Measurements from ENCODE around the gene ZNF106.

The ZNF106 gene

DNA sequence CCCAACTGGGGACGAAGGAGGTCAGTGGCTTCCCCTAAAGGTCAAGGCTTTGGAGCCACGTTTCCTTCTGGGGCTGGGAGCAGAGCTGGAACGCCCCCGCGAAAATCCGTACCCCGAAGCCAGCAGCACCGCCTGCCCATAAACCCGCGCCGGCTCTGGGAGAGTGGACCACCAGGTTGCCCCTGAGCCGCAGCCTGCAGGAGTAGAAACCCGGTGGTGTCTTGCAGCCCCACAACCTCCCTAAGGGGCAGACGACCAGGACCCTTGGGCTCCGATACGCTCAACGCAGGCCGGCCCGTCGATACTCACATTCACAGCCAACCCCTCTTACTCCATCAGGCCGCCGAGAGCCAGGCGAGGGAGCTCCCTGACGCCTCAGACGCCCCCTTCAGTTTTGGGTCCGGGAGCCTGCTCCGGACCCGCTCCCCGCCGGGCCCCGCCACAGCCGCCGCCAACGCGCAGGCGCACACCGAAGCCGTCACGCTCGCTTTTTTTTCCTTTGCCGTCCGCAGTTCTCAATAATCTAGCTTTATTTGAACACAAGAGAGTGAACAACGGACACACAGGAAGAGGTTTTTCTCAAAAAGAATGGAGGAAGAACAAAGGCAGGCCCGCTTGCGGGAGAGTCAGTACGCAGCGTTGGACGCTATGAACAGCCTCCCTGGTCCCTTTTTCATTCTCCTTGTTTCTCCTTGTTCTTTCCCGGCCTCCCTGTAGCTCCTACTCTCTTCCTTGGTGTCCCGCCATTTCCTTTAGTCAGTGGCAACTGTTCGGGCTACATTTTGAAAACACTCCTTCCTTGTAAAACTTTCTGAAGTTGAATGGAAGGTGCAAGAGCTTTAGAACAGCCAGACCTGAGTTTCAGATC lies at the start of gene ZNF106:
Gene ZNF106 (minus strand): TSS at position 471 of the 868 bp plus-strand sequence. CDS start 18,852 bp downstream, outside the sequence.
- peak; percentile 81 to 87 for DNase-seq

DNA sequence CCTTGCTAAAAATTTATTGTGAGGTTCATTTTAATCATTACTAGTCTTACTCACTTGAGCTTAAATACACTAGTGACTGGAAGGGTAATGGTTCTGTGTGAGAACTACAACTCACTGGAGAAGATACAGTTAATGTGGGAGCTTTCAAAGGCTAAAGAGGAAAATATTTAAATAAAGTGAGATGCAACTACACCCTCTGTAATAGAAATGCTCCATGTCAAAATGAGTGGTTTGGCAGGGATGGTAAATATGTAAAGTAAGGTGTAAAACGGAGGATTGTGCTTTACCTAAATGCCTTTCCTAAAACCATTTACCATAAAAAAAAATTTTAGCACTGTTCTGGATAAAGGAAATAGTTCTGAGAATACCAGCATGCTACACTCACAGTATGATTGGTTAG lies 42.3 kb upstream of the ZNF106 start:
- DNase-seq: no peak

DNA sequence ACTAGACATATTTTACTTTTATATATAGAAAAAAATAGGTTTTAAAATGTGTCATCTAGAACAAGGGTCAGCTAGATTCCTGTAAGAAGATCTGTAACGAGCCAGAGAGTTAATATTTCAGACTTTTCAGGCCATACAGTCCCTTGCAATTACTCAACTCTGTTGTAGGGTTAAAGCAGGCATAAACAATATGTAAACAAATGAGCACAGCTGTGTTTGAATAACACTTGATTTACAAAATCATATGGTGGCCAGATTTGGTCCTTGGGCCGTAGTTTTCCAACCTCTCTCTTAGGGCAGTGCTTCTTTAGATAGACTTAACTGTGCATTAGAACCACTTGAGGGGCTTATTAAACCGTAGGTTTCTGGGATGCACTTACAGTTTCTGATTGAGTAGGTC lies 38.0 kb upstream of the ZNF106 start:
- no peak for DNase-seq

DNA sequence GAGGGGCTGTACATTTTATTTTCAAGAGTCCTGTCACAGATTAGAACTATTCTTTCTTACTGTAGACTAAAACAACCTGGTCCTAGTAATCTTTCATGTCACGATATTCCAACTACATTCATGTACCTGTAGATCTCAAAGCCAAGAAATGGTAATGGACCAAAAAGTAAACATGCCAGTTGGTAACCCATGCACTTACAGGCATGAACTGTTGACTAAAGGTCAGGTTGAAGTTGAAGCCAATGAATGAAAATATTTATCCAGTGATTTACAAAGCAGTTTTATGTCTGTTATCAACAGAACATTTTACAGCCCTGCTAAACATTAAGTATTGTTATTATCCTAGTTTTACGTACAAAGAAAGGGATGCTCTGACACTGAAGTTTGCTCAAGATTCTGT lies 32.4 kb upstream of the ZNF106 start:
- no peak for DNase-seq

DNA sequence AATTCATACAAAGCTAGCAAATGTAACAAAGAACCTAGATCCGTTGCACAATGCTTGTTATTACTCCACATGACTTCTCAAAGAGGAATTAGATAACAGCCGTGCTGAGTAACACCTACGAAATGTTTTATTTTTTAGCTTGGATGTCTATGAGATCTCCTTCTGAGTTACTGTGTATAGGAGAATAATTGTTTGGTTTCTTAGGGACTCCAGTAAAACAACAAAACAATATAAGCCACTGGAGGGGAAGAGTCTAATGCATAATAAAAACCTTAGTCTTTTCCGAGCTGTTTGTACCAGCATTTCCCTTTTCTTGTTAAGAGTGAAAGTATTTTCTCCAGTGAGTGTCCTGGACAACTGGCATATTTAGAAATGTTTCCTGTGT lies 20.1 kb upstream of the ZNF106 start:
- no peak for DNase-seq

DNA sequence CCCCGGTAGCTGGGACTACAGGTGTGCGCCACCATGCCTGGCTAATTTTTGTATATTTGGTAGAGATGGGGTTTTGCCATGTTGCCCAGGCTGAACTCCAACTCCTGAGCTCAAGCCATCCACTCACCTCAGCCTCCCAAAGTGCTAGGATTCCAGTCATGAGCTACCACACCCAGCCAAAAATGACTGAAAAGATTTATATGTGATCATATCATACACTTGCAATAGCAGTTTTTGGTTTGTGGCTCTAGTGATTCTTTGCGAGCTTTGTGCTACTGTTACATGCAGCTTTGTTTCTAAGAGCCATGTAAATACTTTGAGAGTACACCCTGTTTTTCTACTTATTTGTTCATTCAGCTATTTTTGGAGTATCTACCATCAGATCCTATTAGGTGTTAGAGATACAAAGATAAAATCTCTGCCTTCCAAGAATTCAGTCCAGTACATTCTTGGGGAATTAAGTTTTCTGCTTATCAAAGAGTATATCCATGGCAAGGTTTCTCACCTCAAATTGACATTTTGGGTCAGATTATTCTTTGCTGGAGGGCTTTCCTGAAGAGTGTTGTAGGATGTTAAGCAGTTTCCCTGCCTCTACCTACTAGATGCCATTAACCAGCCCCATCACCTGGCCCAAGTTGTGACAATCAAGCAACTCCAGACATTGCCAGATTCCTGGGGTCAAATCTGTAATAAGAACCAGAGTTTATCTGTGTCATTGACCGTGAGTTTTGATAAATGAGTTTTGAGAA lies 19.5 kb upstream of the ZNF106 start:
- DNase-seq: no peak

DNA sequence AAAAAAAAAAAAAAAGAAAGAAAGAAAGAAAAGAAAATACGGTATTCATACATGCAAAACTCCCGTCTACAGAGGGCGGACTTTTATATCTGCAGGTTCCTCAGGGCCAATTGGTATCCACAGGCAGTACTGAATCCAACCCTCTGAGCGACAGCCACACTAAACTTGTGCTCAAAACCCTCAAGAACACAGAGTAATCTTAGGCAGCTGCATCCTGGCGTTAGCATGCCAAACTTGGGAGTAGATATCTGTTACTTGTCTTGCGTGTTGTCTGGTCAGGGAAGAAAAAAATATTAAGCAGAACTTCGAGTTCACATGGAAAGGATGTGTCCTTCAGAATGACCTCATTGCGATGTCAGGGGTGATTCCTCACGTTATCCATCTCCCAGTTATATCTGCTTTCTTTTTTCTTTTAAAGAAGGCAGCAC lies 17.3 kb upstream of the ZNF106 start:
- no peak for DNase-seq

DNA sequence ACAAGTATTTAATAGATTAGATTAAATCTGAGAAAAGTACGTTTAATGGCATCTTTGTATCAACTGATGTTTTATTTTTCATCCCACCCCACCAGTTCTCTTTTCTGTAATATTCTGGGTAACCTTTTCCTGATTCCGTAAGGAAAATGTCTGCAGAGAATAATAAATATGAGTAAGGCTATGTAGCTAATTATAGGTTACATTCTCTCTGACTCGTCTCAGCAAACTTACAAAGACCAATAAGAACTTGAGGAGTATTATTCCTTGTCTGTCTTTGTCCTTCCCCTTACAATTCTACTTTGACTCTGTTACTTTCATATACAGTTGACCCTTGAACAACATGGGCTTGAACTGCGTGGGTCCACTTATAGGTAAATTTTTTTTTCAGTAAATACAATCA lies 16.6 kb upstream of the ZNF106 start:
- no peak for DNase-seq

DNA sequence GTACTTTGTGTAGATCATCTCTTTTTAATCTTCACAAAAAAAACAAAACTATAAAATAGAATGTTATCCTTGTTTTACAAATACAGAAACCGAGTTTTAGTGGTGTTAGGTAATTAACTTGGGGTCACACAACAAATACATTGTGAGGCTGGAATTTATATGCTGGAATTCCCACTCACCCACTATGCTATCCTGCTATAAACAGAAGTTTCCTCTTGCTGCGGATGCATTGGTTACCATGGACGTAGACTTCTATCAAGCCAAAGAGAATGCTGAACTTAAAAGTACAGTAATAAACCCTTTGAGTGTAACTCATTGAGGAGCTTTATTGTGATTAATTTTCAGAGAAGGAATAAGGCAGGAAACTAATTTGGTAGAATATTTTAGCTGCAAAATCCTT lies 13.7 kb upstream of the ZNF106 start:
- DNase-seq: no peak

DNA sequence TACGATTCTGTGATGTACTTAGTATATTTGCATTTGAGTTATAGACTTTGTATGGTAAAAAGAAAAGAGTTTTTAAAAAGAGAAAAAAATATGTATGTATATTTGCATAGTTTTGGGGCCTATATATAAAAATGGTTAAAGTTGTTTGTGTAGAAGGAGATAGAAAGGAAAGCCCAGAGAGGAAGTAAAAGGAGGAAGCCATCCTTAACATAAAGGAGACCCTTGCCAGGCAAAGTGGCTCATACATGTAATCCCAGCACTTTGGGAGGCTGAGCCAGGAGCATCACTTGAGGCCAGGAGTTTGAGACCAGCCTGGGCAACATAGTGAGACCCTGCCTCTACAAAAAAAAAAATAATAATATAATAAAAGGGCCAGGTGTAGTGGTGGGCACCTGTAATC lies 12.9 kb upstream of the ZNF106 start:
- no peak for DNase-seq

DNA sequence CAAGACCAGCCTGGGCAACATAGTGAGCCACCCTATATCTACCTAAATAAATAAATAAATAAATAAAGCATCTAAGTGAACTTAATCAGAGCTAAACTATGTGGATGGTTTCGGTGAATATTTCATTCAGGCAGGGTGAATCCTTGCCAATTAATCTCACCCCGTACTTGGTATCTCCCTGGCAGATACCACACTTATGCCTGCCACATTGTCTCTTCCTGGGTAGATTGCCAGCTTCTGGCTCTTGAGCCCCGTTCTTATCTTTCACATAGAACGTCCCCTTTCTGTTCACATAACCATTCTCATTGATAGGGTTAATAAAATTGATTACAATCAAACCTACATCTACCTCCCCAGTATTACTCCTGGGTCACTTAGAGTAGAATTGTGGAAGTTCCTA lies 11.5 kb upstream of the ZNF106 start:
- DNase-seq: no peak

DNA sequence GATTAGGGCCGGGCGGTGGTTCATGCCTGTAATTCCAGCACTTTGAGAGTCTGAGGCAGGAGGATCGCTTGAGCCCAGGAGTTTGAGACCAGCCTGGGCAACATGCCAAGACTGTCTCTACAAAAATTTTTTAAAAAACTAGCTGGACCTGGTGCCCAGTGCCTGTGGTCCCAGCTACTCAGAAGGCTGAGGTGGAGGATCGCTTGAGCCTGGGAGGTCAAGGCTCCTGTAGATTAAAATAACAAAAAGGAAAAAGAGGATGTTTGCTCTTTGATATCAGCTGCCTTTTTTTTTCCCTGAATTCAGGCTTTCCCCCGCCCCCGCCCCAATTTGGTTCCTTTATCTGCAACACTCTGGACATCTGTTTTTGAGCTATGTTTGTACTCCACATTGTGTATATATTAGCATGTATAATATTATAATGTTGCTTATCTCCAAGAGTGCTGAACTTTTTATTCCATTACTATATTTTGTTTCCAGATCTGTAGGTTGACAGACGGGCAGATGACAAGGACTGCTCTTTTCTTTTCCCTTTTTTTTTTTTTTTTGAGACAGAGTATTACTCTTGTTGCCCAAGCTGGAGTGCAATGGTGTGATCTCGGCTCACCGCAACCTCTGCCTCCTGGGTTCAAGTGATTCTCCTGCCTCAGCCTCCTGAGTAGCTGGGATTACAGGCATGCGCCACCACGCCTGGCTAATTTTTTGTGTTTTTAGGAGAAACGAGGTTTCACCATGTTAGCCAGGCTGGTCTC lies 9.1 kb upstream of the ZNF106 start:
- no peak for DNase-seq

DNA sequence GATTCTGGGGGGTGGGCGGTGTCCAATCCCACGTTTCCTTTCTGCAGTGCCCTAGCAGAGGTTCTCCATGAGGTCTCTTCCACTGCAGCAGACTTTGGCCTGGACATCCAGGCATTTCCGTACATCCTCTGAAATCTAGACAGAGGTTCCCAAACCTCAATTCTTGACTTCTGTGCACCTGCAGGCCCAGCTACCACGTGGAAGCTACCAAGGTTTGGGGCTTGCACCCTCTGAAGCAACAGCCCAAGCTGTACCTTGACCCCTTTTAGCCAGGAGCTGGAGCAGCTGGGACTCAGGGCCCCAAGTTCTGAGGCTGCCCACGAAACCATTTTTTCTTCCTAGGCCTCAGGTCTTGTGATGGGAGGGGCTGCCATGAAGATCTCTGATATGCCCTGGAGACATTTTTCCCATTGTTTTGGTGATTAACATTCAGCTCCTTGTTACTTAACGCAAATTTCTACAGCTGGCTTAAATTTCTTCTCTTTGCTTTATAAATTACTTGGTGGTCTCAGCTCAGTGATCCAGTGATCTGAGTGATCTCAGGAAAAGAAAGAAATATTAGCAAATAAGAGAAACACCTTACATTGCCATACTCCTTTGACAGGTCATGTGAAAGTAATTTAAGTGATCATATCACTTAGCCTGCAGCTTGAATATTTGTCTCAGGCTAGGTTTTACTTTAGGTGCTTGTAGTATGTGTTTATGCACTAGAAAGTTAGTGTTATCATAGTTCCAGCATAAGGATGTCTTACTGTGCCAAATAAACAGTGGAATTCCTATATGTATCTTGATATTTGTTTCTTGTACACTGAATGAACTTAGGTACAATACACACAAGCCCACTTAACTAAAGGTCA lies 7.5 kb upstream of the ZNF106 start:
- DNase-seq: no peak

DNA sequence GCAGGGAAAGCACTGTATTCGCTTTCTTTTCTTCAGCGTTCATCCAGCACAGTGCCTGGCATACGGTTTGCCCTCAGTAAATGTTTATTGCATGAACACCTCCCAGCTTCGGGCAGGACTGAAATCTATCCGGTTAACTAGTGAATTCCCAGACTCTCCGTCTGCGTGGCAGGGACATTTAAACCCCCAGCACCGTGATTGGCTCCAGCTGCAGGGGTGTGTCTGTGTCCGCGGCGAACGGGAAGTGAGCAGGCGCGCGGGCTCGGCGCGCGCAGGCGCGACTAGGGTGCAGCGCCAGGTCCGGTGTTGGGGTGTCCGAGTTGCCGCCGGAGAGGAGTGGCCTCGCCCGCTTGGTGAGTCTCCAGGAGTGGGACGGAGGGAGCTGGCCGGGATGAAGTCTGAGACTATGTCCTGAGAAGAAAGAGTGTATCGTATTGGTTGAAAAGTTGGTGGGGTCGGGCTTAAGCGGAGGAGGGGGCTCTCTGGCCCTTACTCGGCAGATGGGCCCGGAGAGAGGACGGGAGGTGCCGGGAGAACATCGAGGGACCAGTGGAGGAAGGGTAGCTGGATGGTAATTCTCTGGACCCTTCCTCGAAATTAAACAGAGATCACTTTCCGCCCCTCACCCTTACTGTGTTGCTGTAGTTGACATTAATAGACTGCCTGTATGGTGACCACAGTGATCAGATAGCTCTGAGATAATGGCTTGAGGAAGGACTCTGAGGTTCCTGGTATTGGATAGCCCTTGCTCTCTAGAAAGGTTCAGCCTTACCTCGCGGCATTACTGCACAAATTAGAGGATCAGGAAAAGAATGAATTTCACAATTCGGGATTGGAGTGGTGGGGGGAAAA lies 4.6 kb upstream of the ZNF106 start, which contains the start of gene SNAP23:
Gene SNAP23 (plus strand): TSS at position 274 of the 852 bp plus-strand sequence. CDS start 16,213 bp downstream, outside the sequence.
- peak; percentile 78 to 86 for DNase-seq

DNA sequence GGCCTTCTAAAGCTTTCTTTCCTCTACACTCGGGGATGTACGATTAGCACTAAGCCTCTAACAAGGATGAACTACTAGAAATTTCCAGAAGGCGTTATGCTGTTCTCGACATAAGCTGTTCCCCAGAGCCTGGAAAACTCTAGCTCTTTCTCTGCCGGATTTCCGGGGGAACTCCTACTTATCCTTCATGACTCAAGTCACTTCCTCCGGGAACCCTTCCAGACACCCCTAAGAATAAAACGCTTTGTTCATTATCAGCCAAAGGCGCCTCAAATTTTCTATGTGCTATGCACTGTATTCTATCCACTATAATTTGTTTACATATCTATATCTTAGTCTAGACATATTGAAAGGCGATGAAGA lies 4.0 kb upstream of the ZNF106 start:
- DNase-seq: no peak

DNA sequence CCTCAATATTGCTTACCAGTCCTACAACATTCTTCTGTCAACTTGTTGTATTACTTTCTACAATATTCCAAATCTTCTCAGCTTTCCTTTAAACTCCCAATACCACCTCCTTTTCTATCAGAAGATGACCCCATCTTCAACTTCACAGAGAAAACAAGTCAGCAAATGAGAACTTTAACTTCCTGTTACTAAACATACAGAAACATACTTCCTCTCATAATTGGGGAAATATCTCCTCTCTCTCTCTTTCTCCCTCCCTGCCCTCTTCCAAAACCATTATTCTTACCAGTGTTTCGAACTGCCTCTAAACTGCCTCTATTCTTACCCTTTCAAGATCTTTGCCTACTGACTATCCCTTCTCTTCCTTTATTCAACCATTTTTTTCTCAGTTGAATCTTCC lies 2.7 kb upstream of the ZNF106 start:
- DNase-seq: no peak

DNA sequence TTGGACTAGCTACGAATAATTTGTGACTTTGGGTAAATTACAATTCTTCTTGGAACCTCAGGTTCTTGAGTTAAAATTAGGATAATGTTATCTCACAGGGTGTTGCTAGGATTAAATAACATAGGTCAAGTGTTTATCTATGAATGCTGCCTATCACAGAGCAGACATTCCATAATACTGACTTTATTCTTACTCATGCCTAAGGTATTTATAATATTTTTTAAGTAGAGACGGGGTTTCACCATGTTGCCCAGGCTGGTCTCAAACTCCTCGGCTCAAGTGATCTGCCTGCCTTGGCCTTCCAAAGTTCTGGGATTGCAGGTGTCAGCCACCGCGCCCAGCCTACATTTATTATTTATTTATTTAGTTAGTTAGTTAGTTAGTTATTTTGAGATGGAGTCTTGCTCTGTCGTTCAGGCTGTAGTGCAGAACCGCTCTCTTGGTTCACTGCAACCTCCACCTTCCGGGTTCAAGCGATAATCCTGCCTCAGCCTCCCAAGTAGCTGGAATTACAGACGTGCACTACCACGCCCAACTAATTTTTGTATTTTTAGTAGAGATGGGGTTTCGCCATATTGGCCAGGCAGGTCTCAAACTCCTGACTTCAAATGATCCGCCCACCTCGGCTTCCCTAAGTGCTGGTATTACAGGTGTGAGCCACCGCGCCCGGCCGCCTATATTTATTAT lies 741 bp upstream of the ZNF106 start:
- no peak for DNase-seq

DNA sequence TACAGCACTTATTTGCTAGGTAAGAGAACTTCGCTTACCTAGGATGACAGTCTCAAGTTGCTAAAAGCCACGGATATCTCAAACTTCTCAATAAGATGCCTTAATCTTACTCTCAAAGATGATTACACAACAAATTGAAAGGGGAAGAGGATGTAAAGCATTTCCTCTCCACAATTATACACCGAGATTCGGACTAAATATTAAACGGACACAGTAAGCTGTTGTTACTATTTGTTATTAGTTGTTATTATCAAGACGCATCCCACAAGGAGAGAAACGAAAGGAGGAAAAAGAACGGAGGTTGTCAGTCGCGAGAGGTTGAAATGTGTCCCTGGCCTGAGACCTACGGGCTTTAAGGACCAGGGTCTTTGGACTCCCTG lies 660 bp downstream of the ZNF106 start:
- DNase-seq: no peak

DNA sequence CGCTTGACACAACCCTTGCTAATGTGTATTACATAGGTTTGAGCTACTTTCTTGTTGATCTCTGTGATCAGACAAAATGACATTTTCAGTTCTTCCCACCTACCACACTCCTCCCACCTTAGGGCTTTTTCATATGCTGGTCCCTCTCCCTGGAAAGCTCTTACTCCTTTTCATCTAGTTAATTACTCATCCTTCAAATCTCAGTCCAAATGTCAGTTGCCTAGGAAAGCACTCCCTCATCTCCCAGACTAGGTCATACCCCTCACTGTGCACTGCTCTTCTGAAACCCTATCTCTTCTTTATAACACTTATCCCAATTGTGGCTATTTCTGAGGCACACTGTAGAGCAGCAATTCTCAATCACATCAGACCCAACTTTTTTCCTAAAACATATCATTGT lies 7.3 kb downstream of the ZNF106 start:
- no peak for DNase-seq

DNA sequence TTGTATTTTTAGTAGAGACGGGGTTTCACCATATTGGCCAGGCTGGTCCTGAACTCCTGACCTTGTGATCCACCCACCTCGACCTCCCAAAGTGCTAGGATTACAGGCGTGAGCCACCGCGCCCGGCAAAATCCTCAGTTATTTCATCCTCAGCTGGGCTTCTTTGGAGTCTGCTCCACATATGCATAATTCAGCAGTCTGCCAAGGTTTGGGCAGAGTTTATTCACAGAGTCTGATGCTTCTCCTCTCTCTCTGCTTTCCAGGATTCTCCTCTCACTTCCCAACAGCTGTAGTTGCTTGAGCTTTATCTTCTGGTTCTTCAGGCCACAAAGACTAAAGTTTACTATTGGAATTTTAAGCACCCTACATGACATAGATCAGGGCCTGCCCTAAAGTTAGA lies 8.2 kb downstream of the ZNF106 start:
- DNase-seq: no peak

DNA sequence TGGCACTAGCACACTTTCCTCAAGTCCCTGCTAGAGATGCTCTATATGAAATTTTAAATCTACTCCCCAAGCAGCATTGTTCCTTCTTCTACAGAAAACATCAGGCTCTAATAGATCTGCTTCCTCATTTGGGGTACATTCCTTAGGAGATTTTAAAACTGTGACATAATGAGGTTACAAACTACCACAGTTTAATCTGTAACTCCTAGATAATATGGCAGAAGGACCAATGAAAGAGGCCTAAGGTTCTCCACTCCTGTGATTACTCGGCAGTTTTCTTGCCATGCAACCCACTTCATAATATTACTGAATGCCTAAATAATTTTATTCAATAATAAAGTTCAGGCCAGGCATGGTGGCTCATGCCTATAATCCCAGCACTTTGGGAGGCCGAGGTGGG lies 16.1 kb downstream of the ZNF106 start:
- DNase-seq: no peak
